GM10248 (cell line): ENCODE data around the gene ACTR6.
"Not testable (repeated sequence)": the region's sequence is repeated elsewhere in the genome, so short reads cannot be mapped to it uniquely, and the experiment has no call there.

Experiments
- CTCF ChIA-PET: fragments of 300-600 bp; sonication (Branson Sonifier 250); formaldehyde crosslinking; extraction: SDS; loops from one replicate; lab custom pipeline; 2021; ENCODE audit warnings: antibody characterized with exemption; lab: Yijun Ruan, JAX
- POLR2A ChIA-PET: fragments of 350-650 bp; sonication (Branson Sonifier 250); formaldehyde crosslinking; extraction: SDS; loops from one replicate; lab custom pipeline; 2020; ENCODE audit warnings: antibody characterized with exemption; lab: Yijun Ruan, JAX
- DNase-seq: peaks from one replicate; pipeline ENCODE4 v3.0.0; 2012; ENCODE audit errors: extremely low spot score
- CTCF ChIP-seq: IDR thresholded peaks from 2 replicates; pipeline ENCODE4 v1.5.1; 2012; ENCODE audit warnings: mild to moderate bottlenecking, low read depth; ENCODE audit errors: extremely low read depth, missing control alignments, control extremely low read depth

ACTR6 gene

GRCh38 chr12:100225491-100225890 lies 24.9 kb downstream of the ACTR6 start:
- ChIA-PET CTCF (interaction anchor here (1.5 to 2.0 kb wide), 2 partner anchors 9 to 71 kb away, joined by 4 to 9 read pairs; no protein-coding TSS in a partner anchor), POLR2A (no interaction called here)
- no peak for TF ChIP-seq CTCF
- DNase-seq = no peak

GRCh38 chr12:100229036-100229635 lies 28.5 kb downstream of the ACTR6 start:
- DNase-seq = no peak
- ChIA-PET POLR2A (no interaction called here), CTCF (interaction anchor here (1.3 to 2.5 kb wide), 5 partner anchors 11 to 326 kb away, joined by 4 to 10 read pairs (median 4); no protein-coding TSS in a partner anchor)
- TF ChIP-seq CTCF = peak; percentile 1

GRCh38 chr12:100229876-100230275 lies 29.3 kb downstream of the ACTR6 start:
- POLR2A ChIA-PET = no interaction called here
- CTCF ChIA-PET = interaction anchor here (1.3 to 2.5 kb wide), 4 partner anchors 10 to 325 kb away, joined by 4 to 10 read pairs (median 4); no protein-coding TSS in a partner anchor
- TF ChIP-seq CTCF = no peak
- DNase-seq = no peak

- DNase-seq, POLR2A ChIA-PET: not testable (repeated sequence)
- CTCF ChIA-PET = interaction anchor here (1.0 to 4.6 kb wide), 2 partner anchors 11 to 173 kb away, joined by 4 to 29 read pairs; no protein-coding TSS in a partner anchor
These were observed 31.3 kb downstream of the ACTR6 start for GRCh38 chr12:100231873-100232272.

- POLR2A ChIA-PET = no interaction called here
- CTCF ChIA-PET = interaction anchor here (1.0 to 4.6 kb wide), 13 partner anchors 9 to 508 kb away, joined by 3 to 29 read pairs (median 8); no protein-coding TSS in a partner anchor
- no peak for DNase-seq
- no peak for TF ChIP-seq CTCF
These were observed 33.6 kb downstream of the ACTR6 start for GRCh38 chr12:100234166-100234565.

GRCh38 chr12:100234591-100235304 lies 34.1 kb downstream of the ACTR6 start:
- CTCF ChIA-PET = interaction anchor here (0.7 to 4.6 kb wide), 19 partner anchors 9 to 507 kb away, joined by 3 to 29 read pairs (median 5); no protein-coding TSS in a partner anchor
- peak; percentile 82 for TF ChIP-seq CTCF
- POLR2A ChIA-PET = no interaction called here
- DNase-seq = peak; percentile 30
